GM19438 (cell line): ENCODE results near the gene COL2A1.

Source experiments
- ATAC-seq: cut with Tn5 transposase; IDR thresholded peaks from one replicate; pipeline ENCODE4 v1.9.1; 2021; ENCODE audit warnings: low read depth; ENCODE audit not compliant: unreplicated experiment

COL2A1 gene

GRCh38 chr12:47949441-47950341, 54.6 kb downstream of the COL2A1 start:
- no peak for ATAC-seq

GRCh38 chr12:47947341-47947740, 56.9 kb downstream of the COL2A1 start:
- ATAC-seq: no peak

GRCh38 chr12:47946413-47947323, 57.6 kb downstream of the COL2A1 start:
- ATAC-seq: no peak

GRCh38 chr12:47945341-47945728, 58.9 kb downstream of the COL2A1 start:
- no peak for ATAC-seq

- ATAC-seq: no peak
Measured at GRCh38 chr12:47944685-47945340, 59.5 kb downstream of the COL2A1 start.

- ATAC-seq: no peak
Measured at GRCh38 chr12:47943623-47944340, 60.5 kb downstream of the COL2A1 start.

- ATAC-seq: no peak
Measured at GRCh38 chr12:47942614-47943225, 61.6 kb downstream of the COL2A1 start.

- no peak for ATAC-seq
Measured at GRCh38 chr12:47941871-47942613, 62.2 kb downstream of the COL2A1 start.

GRCh38 chr12:47941475-47941780, 62.8 kb downstream of the COL2A1 start:
- ATAC-seq: no peak

- ATAC-seq: no peak
Measured at GRCh38 chr12:47940773-47941474, 63.4 kb downstream of the COL2A1 start.

GRCh38 chr12:47939009-47939601, 65.2 kb downstream of the COL2A1 start:
- no peak for ATAC-seq

GRCh38 chr12:47938594-47938993, 65.7 kb downstream of the COL2A1 start:
- no peak for ATAC-seq

GRCh38 chr12:47938093-47938492, 66.2 kb downstream of the COL2A1 start:
- no peak for ATAC-seq

GRCh38 chr12:47935184-47935583, 69.1 kb downstream of the COL2A1 start:
- no peak for ATAC-seq

GRCh38 chr12:47931187-47931586, 73.1 kb downstream of the COL2A1 start:
- no peak for ATAC-seq

GRCh38 chr12:47930634-47931033, 73.6 kb downstream of the COL2A1 start:
- no peak for ATAC-seq

GRCh38 chr12:47927346-47927745, 76.9 kb downstream of the COL2A1 start:
- no peak for ATAC-seq
